PC-3 (cell line): ENCODE data around the gene ARFGEF2. TPM values are rescaled to one million over a fixed set of nuclear protein-coding genes. Genes with fewer than 3 reads are reported as not detected.
A peak's percentile ranks its signal among the peaks of the same experiment; 100 is the strongest.

Source experiments
- ATAC-seq: fragments of 200-7000 bp; cut with Tn5 transposase; 2 replicates; pipeline ENCODE4 v1.9.1; 2020; ENCODE audit warnings: mild to moderate bottlenecking, moderate library complexity
- BruUV-seq: library from RNA; stranded (reverse); fragments of 400-500 nt; replicated peaks from 2 replicates; lab custom pipeline; 2021; lab: Mats Ljungman, UMichigan
- CTCF ChIA-PET: fragments of 300-600 bp; sonication (Branson Sonifier 250); formaldehyde crosslinking; loops from one replicate; lab custom pipeline; 2022; ENCODE audit warnings: antibody characterized with exemption; lab: Charles Lee
- POLR2A ChIA-PET: fragments of 300-600 bp; sonication (Branson Sonifier 250); formaldehyde crosslinking; loops from one replicate; lab custom pipeline; 2022; ENCODE audit warnings: antibody characterized with exemption; ENCODE audit not compliant: unreplicated experiment; lab: Charles Lee
- DNase-seq: peaks from one replicate; pipeline ENCODE4 v3.0.0-alpha.2; 2015
- H2AFZ ChIP-seq: fragments of 300-600 bp; sonication (generic); 2 replicates; pipeline ENCODE4 v1.6.0; 2016; ENCODE audit warnings: antibody characterized with exemption, low read length
- H3F3A ChIP-seq: fragments of 300-600 bp; sonication (generic); one replicate; pipeline ENCODE4 v1.6.0; 2017; ENCODE audit warnings: antibody characterized with exemption, low read length, control low read depth, mild to moderate bottlenecking; ENCODE audit not compliant: unreplicated experiment
- H3K27ac ChIP-seq: fragments of 300-600 bp; sonication (generic); 2 replicates; pipeline ENCODE4 v1.5.1; 2016; ENCODE audit warnings: mild to moderate bottlenecking, low read length
- H3K27me3 ChIP-seq: fragments of 300-600 bp; sonication (generic); 2 replicates; pipeline ENCODE4 v1.6.1; 2016; ENCODE audit warnings: low read length, mixed read lengths
- H3K36me3 ChIP-seq: fragments of 300-600 bp; sonication (generic); 2 replicates; pipeline ENCODE4 v1.6.1; 2016; ENCODE audit warnings: low read depth, mixed run types, low read length, mixed read lengths
- H3K4me1 ChIP-seq: fragments of 300-600 bp; sonication (generic); 2 replicates; pipeline ENCODE4 v1.5.1; 2016; ENCODE audit warnings: low read length; ENCODE audit not compliant: insufficient read depth
- H3K4me2 ChIP-seq: fragments of 300-600 bp; sonication (generic); 2 replicates; pipeline ENCODE4 v1.6.0; 2016; ENCODE audit warnings: low read length
- H3K4me3 ChIP-seq: fragments of 300-600 bp; sonication (generic); 2 replicates; pipeline ENCODE4 v1.5.1; 2016; ENCODE audit warnings: mild to moderate bottlenecking, low read length, mixed read lengths
- H3K79me2 ChIP-seq: fragments of 300-600 bp; sonication (generic); 2 replicates; pipeline ENCODE4 v1.6.1; 2017; ENCODE audit warnings: low read length, mixed read lengths
- H3K9ac ChIP-seq: fragments of 300-600 bp; sonication (generic); 2 replicates; pipeline ENCODE4 v1.6.0; 2016; ENCODE audit warnings: mild to moderate bottlenecking, low read length
- H3K9me2 ChIP-seq: fragments of 300-600 bp; sonication (generic); replicated peaks from 2 replicates; pipeline ENCODE4 v1.6.1; 2016; ENCODE audit warnings: mixed run types, low read length, mixed read lengths
- H3K9me3 ChIP-seq: fragments of 300-600 bp; sonication (generic); 2 replicates; pipeline ENCODE4 v1.6.1; 2016; ENCODE audit warnings: low read length, mixed read lengths
- H4K20me1 ChIP-seq: fragments of 300-600 bp; sonication (generic); 2 replicates; pipeline ENCODE4 v1.6.1; 2016; ENCODE audit warnings: low read length, mixed read lengths
- CTCF ChIP-seq: fragments of 300-600 bp; sonication (generic); conservative IDR thresholded peaks from 2 replicates; pipeline ENCODE4 v1.5.1; 2017; ENCODE audit warnings: antibody characterized with exemption, low read depth, mild to moderate bottlenecking, low read length
- EZH2 ChIP-seq: fragments of 300-600 bp; sonication (generic); IDR thresholded peaks from one replicate; pipeline ENCODE4 v1.6.1; 2017; ENCODE audit warnings: antibody characterized with exemption, mild to moderate bottlenecking, low read length; ENCODE audit not compliant: unreplicated experiment
- EZH2phosphoT487 ChIP-seq: fragments of 300-600 bp; sonication (generic); IDR thresholded peaks from 2 replicates; pipeline ENCODE4 v1.6.1; 2018; ENCODE audit warnings: mild to moderate bottlenecking, antibody characterized with exemption, low read length, borderline replicate concordance
- intact Hi-C: fragments of 100-400 bp; cut with micrococcal nuclease; formaldehyde crosslinking; loops from 2 replicates; pipeline ENCODE4 v1.9.0; 2023
- total RNA-seq: library from RNA; depleted of rRNA; stranded (reverse); fragments of >200 nt; gene quantifications from 2 replicates; pipeline ENCODE4 v1.2.3, GENCODE V29; 2014

Gene ARFGEF2
- total RNA-seq, 1 experiment from 2014 or later: 33.5 TPM

GRCh38 chr20:48880981-48881657, 40.4 kb upstream of the ARFGEF2 start:
- Histone ChIP-seq H3K9me2 (no peaks in the 10 kb centered on the region), H3K27me3 (no peaks in the 10 kb centered on the region), H4K20me1 (no peaks in the 10 kb centered on the region), H3K4me3 (no peak overlapping the region), H3K9me3 (no peaks in the 10 kb centered on the region), H3F3A (no peaks in the 10 kb centered on the region), H3K36me3 (no peaks in the 10 kb centered on the region), H3K4me1 (peaks cover 13% of the 10 kb centered on the region), H3K27ac (no peak overlapping the region), H3K4me2 (no peak overlapping the region), H3K9ac (no peak overlapping the region), H2AFZ (no peak overlapping the region), H3K79me2 (no peaks in the 10 kb centered on the region)
- CTCF ChIA-PET: interaction anchor here (0.6 kb wide), 1 partner anchor 159 kb away, joined by 9 read pairs; no protein-coding TSS in a partner anchor
- ATAC-seq (no peak), DNase-seq (no peak)
- POLR2A ChIA-PET: no interaction called here
- intact Hi-C loops: no loop called here
- BruUV-seq: no TSS peak
- TF ChIP-seq EZH2phosphoT487 (no peak), CTCF (no peak), EZH2 (no peak)

- Histone ChIP-seq H3K4me1 (no peaks in the 10 kb centered on the region), H3K36me3 (no peaks in the 10 kb centered on the region), H3K9me2 (no peaks in the 10 kb centered on the region), H3K79me2 (no peaks in the 10 kb centered on the region), H3K9me3 (no peaks in the 10 kb centered on the region), H3F3A (no peaks in the 10 kb centered on the region), H2AFZ (0 out of 2 replicates have a peak overlapping the region, but pooled peaks have one; percentile 19), H3K27me3 (no peaks in the 10 kb centered on the region), H3K4me3 (no peak overlapping the region), H3K27ac (no peak overlapping the region), H4K20me1 (no peaks in the 10 kb centered on the region), H3K4me2 (no peak overlapping the region), H3K9ac (no peak overlapping the region)
- intact Hi-C loops: no loop called here
- TF ChIP-seq EZH2: no peak
- TF ChIP-seq EZH2phosphoT487: no peak
- no peak for TF ChIP-seq CTCF
- no TSS peak for BruUV-seq
- CTCF ChIA-PET: interaction anchor here (0.6 kb wide), 1 partner anchor 227 kb away, joined by 8 read pairs; no protein-coding TSS in a partner anchor
- POLR2A ChIA-PET: no interaction called here
- no peak for DNase-seq
- no peak for ATAC-seq
These were observed 36.3 kb upstream of the ARFGEF2 start for GRCh38 chr20:48885237-48885636.

- no TSS peak for BruUV-seq
- Histone ChIP-seq H3K27me3 (no peaks in the 10 kb centered on the region), H4K20me1 (no peaks in the 10 kb centered on the region), H3K9ac (no peak overlapping the region), H2AFZ (no peak overlapping the region), H3K4me3 (no peak overlapping the region), H3F3A (no peaks in the 10 kb centered on the region), H3K36me3 (no peaks in the 10 kb centered on the region), H3K27ac (no peak overlapping the region), H3K9me2 (no peaks in the 10 kb centered on the region), H3K4me1 (no peaks in the 10 kb centered on the region), H3K79me2 (no peaks in the 10 kb centered on the region), H3K4me2 (no peak overlapping the region), H3K9me3 (no peaks in the 10 kb centered on the region)
- POLR2A ChIA-PET: no interaction called here
- no peak for DNase-seq
- CTCF ChIA-PET: no interaction called here
- TF ChIP-seq CTCF (no peak), EZH2phosphoT487 (no peak), EZH2 (no peak)
- no peak for ATAC-seq
- intact Hi-C loops: no loop called here
These were observed 35.3 kb upstream of the ARFGEF2 start for GRCh38 chr20:48886194-48886593.
